Hematopoietic multipotent progenitor cell treated with erythropoietin and hydrocortisone succinate and interleukin-3 and kit ligand, for 8 days (in vitro differentiated cells): Measurements from ENCODE around the gene LMBRD1.
"Not testable (repeated sequence)": the region's sequence is repeated elsewhere in the genome, so short reads cannot be mapped to it uniquely, and the experiment has no call there.

Experiments used
- DNase-seq: peaks from one replicate; pipeline ENCODE4 v3.0.0-alpha.2; 2015

The LMBRD1 gene

GRCh38 chr6:69796642-69797390, at the start of gene LMBRD1:
TSS of gene LMBRD1 (minus strand) at chr6:69797010. CDS start at chr6:69796881, 129 bp downstream.
- DNase-seq, result peak; percentile 96

GRCh38 chr6:69846312-69846711, 49.5 kb upstream of the LMBRD1 start:
- DNase-seq, result no peak

GRCh38 chr6:69843189-69843588, 46.4 kb upstream of the LMBRD1 start:
- DNase-seq, result no peak

GRCh38 chr6:69841862-69842261, 45.1 kb upstream of the LMBRD1 start:
- DNase-seq, result no peak

- peak; percentile 61 for DNase-seq
Measured at GRCh38 chr6:69835414-69836179, 38.8 kb upstream of the LMBRD1 start.

GRCh38 chr6:69832558-69832957, 35.7 kb upstream of the LMBRD1 start:
- no peak for DNase-seq

GRCh38 chr6:69827276-69827893, 30.6 kb upstream of the LMBRD1 start:
- DNase-seq, result no peak

- DNase-seq, result no peak
Measured at GRCh38 chr6:69825904-69826303, 29.1 kb upstream of the LMBRD1 start.

GRCh38 chr6:69824355-69824754, 27.5 kb upstream of the LMBRD1 start:
- DNase-seq, result not testable (repeated sequence)

- no peak for DNase-seq
Measured at GRCh38 chr6:69820438-69820837, 23.6 kb upstream of the LMBRD1 start.

- no peak for DNase-seq
Measured at GRCh38 chr6:69820018-69820417, 23.2 kb upstream of the LMBRD1 start.

- no peak for DNase-seq
Measured at GRCh38 chr6:69819138-69819537, 22.3 kb upstream of the LMBRD1 start.

- DNase-seq, result no peak
Measured at GRCh38 chr6:69818223-69818930, 21.6 kb upstream of the LMBRD1 start.

- no peak for DNase-seq
Measured at GRCh38 chr6:69817358-69817757, 20.5 kb upstream of the LMBRD1 start.

- DNase-seq, result no peak
Measured at GRCh38 chr6:69816569-69816968, 19.8 kb upstream of the LMBRD1 start.

GRCh38 chr6:69816026-69816425, 19.2 kb upstream of the LMBRD1 start:
- no peak for DNase-seq

- DNase-seq, result no peak
Measured at GRCh38 chr6:69813508-69813907, 16.7 kb upstream of the LMBRD1 start.

GRCh38 chr6:69812746-69813427, 16.1 kb upstream of the LMBRD1 start:
- DNase-seq, result no peak

GRCh38 chr6:69802995-69803394, 6.2 kb upstream of the LMBRD1 start:
- DNase-seq, result no peak

GRCh38 chr6:69801711-69802110, 4.9 kb upstream of the LMBRD1 start:
- DNase-seq, result no peak

- no peak for DNase-seq
Measured at GRCh38 chr6:69801225-69801624, 4.4 kb upstream of the LMBRD1 start.

- DNase-seq, result not testable (repeated sequence)
Measured at GRCh38 chr6:69798796-69799195, 2.0 kb upstream of the LMBRD1 start.
